DOHH2 (cell line): Measurements from ENCODE around the gene FXYD6.

Source experiments
- EZH2phosphoT487 ChIP-seq: fragments of 200-600 bp; sonication (generic); IDR thresholded peaks from 2 replicates; pipeline ENCODE4 v1.6.1; 2017; ENCODE audit warnings: borderline replicate concordance, mild to moderate bottlenecking, antibody characterized with exemption, low read length, moderate library complexity, mixed read lengths
- TF ChIP-seq, protein P1 (sequence below): fragments of 200-600 bp; sonication (generic); IDR thresholded peaks from one replicate; pipeline ENCODE4 v1.5.1; 2014; ENCODE audit warnings: antibody characterized with exemption, mild to moderate bottlenecking, low read depth, low read length; ENCODE audit not compliant: poor library complexity, severe bottlenecking

- TF ChIP-seq, protein P1, sequence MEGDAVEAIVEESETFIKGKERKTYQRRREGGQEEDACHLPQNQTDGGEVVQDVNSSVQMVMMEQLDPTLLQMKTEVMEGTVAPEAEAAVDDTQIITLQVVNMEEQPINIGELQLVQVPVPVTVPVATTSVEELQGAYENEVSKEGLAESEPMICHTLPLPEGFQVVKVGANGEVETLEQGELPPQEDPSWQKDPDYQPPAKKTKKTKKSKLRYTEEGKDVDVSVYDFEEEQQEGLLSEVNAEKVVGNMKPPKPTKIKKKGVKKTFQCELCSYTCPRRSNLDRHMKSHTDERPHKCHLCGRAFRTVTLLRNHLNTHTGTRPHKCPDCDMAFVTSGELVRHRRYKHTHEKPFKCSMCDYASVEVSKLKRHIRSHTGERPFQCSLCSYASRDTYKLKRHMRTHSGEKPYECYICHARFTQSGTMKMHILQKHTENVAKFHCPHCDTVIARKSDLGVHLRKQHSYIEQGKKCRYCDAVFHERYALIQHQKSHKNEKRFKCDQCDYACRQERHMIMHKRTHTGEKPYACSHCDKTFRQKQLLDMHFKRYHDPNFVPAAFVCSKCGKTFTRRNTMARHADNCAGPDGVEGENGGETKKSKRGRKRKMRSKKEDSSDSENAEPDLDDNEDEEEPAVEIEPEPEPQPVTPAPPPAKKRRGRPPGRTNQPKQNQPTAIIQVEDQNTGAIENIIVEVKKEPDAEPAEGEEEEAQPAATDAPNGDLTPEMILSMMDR, result no peak
- no peak for TF ChIP-seq EZH2phosphoT487
These were observed 48.6 kb downstream of the FXYD6 start for GRCh38 chr11:117827521-117828511.
